Measurements from ENCODE around the gene LOXL3. TPM values are rescaled to one million over a fixed set of nuclear protein-coding genes. Genes with fewer than 3 reads are reported as not detected.

LOXL3 gene, protein sequence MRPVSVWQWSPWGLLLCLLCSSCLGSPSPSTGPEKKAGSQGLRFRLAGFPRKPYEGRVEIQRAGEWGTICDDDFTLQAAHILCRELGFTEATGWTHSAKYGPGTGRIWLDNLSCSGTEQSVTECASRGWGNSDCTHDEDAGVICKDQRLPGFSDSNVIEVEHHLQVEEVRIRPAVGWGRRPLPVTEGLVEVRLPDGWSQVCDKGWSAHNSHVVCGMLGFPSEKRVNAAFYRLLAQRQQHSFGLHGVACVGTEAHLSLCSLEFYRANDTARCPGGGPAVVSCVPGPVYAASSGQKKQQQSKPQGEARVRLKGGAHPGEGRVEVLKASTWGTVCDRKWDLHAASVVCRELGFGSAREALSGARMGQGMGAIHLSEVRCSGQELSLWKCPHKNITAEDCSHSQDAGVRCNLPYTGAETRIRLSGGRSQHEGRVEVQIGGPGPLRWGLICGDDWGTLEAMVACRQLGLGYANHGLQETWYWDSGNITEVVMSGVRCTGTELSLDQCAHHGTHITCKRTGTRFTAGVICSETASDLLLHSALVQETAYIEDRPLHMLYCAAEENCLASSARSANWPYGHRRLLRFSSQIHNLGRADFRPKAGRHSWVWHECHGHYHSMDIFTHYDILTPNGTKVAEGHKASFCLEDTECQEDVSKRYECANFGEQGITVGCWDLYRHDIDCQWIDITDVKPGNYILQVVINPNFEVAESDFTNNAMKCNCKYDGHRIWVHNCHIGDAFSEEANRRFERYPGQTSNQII
- 0.87 and 1.2 TPM in 2 replicates for total RNA-seq

DNA sequence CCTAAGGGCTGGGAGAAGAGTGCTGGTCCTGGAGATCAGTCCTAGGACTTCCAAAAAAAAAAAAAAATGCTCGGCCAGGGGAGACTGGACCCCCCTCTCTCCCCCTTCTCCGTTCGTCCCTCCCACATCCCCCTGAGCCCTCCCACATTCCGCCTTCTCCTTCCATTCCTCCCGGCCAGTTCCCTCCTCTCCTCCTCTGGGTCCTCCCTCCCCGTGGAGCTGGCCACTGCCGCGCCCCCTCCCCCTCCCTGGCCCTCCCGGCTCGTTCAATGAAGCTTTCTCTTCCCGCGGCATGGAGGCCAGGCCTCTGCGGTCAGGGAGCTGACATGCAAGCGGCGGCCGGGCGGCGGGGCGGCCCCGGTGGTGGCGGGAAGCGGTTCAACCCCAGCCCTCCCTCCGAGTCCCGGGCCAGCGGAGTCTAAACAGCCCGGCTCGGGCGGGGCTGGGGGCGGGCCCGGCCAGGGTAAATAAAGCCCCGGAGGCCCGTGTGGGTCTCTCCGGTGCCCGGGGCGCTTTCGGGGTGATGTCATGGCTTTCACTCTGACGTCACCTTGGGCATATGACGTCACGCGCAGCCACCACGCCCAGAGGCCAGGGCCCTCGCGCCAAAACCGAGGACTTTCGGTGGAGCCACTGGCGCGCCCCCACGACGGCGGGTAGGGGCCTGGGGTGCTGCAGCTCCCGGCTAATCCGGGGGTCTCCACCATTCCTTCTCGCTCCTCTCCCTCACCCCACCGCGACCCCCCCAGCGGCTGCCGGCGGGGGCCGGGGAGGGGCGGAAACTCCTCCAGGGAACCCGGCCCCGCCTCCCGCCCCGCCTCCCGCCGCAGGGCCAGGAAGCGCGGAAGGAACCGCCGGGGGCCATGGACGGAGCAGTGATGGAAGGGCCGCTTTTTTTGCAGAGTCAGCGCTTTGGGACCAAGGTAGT is at the start of gene LOXL3, which contains the start of gene DOK1:
LOXL3 (minus strand) TSS at position 51 of the 928 bp plus-strand sequence. CDS start 1,308 bp downstream, outside the sequence.
DOK1 (plus strand) TSS at position 829 of the 928 bp plus-strand sequence; CDS start at position 864, 35 bp downstream.

GRCh38 chr2:74529357-74530238 is 24.1 kb downstream of the LOXL3 start, which contains the start of the genes AUP1 and HTRA2:
Gene AUP1 (minus strand): TSS chr2:74529706. CDS start chr2:74529629, 77 bp downstream.
Gene HTRA2 (plus strand): TSS chr2:74529933. CDS start chr2:74530007, 74 bp downstream.

GRCh38 chr2:74525717-74526648 is 27.8 kb downstream of the LOXL3 start, which contains the start of gene DQX1:
Gene DQX1 (minus strand): TSS chr2:74526231. CDS start chr2:74525729, 502 bp downstream.

DNA sequence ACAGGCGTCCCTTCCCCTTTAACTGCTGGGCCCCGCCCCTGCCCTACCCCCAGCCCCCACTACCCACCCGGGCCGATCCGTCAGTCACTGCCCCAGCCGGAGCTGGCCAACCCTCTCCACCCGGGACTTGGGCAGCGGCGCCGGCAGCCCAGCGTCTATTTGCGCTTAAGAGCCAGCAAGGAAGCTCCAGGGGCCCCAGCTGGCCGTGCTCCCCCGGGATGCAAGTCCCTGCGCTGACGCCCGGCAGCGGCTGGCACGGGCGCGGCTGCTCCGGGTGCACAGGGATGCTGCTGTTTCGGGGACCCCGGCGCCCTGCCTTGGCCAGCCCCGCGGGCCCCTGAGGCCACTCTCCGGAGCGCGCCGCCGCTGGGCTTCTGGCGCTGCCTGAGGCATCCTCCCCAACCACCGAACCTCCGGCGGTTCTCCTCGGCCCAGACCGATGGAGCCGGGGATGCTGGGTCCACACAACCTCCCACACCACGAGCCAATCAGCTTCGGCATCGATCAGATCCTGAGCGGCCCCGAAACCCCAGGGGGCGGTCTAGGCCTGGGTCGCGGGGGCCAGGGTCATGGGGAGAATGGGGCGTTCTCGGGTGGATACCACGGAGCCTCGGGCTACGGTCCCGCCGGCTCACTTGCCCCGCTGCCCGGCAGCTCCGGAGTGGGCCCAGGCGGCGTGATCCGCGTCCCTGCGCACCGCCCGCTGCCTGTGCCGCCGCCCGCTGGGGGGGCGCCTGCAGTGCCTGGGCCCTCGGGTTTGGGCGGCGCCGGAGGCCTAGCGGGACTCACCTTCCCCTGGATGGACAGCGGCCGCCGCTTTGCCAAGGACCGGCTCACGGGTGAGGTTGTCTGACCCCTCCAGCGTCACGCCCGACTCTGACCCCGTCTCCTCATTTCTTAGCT is 39.1 kb downstream of the LOXL3 start, which contains the start of gene TLX2:
TLX2 (plus strand) TSS at position 83 of the 903 bp plus-strand sequence; CDS start at position 440, 357 bp downstream.

GRCh38 chr2:74507145-74507925 is 46.4 kb downstream of the LOXL3 start, which contains the start of gene PCGF1:
Gene PCGF1 (minus strand): TSS chr2:74507695. CDS start chr2:74507668, 27 bp downstream.

GRCh38 chr2:74499267-74499939 is 54.3 kb downstream of the LOXL3 start, which contains the start of gene LBX2:
Gene LBX2 (minus strand): TSS chr2:74499603. CDS start chr2:74499537, 66 bp downstream.

DNA sequence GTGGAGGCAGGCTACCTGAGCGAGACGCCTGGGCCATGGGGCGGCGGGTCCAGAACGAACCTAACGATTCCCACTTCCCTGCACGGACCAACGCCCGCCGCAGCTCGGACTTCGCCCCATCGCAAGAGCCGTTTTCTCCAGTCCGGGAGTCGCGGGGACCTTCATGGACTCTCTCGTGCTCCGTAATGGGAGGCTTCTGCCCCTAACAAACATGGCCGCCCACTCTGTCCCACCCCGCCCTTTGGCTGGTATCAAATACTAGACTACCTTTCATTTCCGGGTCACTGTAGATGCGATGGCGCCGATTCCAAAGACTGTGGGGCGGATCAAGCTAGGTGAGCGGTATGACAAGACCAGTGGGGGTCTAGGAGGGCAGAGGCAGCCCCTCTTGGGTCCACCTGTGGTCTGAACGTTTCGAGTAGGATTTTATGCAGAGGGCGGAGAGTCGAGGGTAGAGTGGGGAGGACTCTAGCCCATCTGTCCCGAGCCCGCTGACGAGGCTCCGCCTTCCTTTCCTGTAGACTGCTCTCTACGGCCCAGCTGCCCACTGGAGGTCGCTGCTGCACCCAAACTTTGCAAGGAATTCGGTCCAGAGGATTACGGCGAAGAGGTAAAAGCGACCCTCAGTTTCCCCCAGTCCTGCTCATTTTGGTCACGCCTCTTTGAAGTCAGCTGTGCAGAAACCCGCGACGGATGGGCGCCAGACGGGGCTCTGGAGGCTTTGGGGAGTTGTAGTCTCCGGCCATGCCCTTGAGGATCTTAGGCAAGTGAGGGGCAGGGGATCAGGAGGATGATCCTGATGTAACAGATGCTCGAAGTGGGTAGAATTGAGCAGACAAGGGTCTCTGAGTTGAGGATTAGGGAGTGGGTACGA is 70.7 kb downstream of the LOXL3 start, which contains the start of the genes CCDC142 and TTC31:
CCDC142 (minus strand) TSS at position 198 of the 874 bp plus-strand sequence; CDS start at position 37, 161 bp downstream.
TTC31 (plus strand) TSS at position 281 of the 874 bp plus-strand sequence; CDS start at position 296, 15 bp downstream.

Other genes starting within 250 kb of the LOXL3 start
- 0.09 and 0.11 TPM in 2 replicates for gene SLC4A5, start 210.5 kb downstream of the LOXL3 start, total RNA-seq
- 126 and 136 TPM in 2 replicates for gene DCTN1, start 173.6 kb downstream of the LOXL3 start, total RNA-seq
- under 0.01 TPM in 1 of 2 replicates, not detected in the other for gene C2orf81, start 132.3 kb downstream of the LOXL3 start, total RNA-seq
- gene WDR54, start 132.2 kb downstream of the LOXL3 start, total RNA-seq: 30.2 and 34.0 TPM in 2 replicates
- 17.7 and 20.2 TPM in 2 replicates for gene RTKN, start 112.0 kb downstream of the LOXL3 start, total RNA-seq
- 8.0 and 9.0 TPM in 2 replicates for gene INO80B, start 98.9 kb downstream of the LOXL3 start, total RNA-seq
- 35.6 and 37.3 TPM in 2 replicates for gene WBP1, start 95.5 kb downstream of the LOXL3 start, total RNA-seq
- gene MOGS, start 88.6 kb downstream of the LOXL3 start, total RNA-seq: 43.9 and 49.6 TPM in 2 replicates
- gene MRPL53, start 81.3 kb downstream of the LOXL3 start, total RNA-seq: 26.2 and 32.2 TPM in 2 replicates
- 12.8 and 14.4 TPM in 2 replicates for gene CCDC142, start 70.9 kb downstream of the LOXL3 start, total RNA-seq
- gene TTC31, start 70.9 kb downstream of the LOXL3 start, total RNA-seq: 8.3 and 9.9 TPM in 2 replicates
- 0.09 and 0.11 TPM in 2 replicates for gene LBX2, start 54.3 kb downstream of the LOXL3 start, total RNA-seq
- 7.4 and 10.1 TPM in 2 replicates for gene PCGF1, start 46.2 kb downstream of the LOXL3 start, total RNA-seq
- not detected in 2 replicates for gene TLX2, start 39.5 kb downstream of the LOXL3 start, total RNA-seq
- gene DQX1, start 27.7 kb downstream of the LOXL3 start, total RNA-seq: 0.09 and 0.11 TPM in 2 replicates
- 91.4 and 109 TPM in 2 replicates for gene AUP1, start 24.2 kb downstream of the LOXL3 start, total RNA-seq
- 37.5 and 48.9 TPM in 2 replicates for gene HTRA2, start 24.0 kb downstream of the LOXL3 start, total RNA-seq
- 17.6 and 27.3 TPM in 2 replicates for gene DOK1, start 778 bp upstream of the LOXL3 start, total RNA-seq
- not detected in 2 replicates for gene M1AP, start 94.4 kb upstream of the LOXL3 start, total RNA-seq
- 1.3 and 3.1 TPM in 2 replicates for gene SEMA4F, start 100.3 kb upstream of the LOXL3 start, total RNA-seq

All from dermis lymphatic vessel endothelial cell (primary cell).